ENCODE results near the gene PREP. TPM values are rescaled to one million over a fixed set of nuclear protein-coding genes. Genes with fewer than 3 reads are reported as not detected.
"Not testable (repeated sequence)": the region's sequence is repeated elsewhere in the genome, so short reads cannot be mapped to it uniquely, and the experiment has no call there.

Gene PREP
- polyA plus RNA-seq, 1 experiment, result 16.4 TPM

DNA sequence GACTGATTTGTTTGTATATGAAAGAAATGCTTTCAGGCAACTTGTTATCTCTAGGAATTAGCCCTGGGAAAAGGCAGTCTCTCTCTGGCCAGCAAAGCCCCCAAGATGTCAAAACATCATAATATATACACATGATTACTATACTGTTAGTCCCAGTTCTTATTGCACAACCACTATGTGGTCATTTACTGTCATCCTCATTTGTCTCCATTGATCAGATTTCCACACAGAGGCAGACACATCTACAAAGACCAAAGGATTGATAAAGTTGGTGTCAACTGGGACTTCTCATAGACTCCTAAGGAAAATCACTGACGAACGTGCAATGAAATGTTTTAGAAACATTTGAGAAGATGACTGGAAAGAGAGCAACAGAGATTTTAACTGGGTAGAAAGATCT, 151.2 kb downstream of the PREP start:
- ChIA-PET POLR2A (no interaction called here), CTCF (no interaction called here)
- Histone ChIP-seq H3K27ac (ENCODE audit: low read depth, low read length) (no peak overlapping the region), H3K4me3 (ENCODE audit: low read depth, low read length) (no peak overlapping the region), H3K27me3 (ENCODE audit: control insufficient read depth, insufficient read depth, low read length) (no peaks in the 10 kb centered on the region), H3K9me3 (ENCODE audit: control insufficient read depth, insufficient read depth, low read length) (no peaks in the 10 kb centered on the region)
- no peak for DNase-seq (ENCODE audit: low read depth, low spot score)
- no peak for TF ChIP-seq CTCF (IDR thresholded peaks at IDR 0.05; ENCODE audit: low read depth, low read length)

DNA sequence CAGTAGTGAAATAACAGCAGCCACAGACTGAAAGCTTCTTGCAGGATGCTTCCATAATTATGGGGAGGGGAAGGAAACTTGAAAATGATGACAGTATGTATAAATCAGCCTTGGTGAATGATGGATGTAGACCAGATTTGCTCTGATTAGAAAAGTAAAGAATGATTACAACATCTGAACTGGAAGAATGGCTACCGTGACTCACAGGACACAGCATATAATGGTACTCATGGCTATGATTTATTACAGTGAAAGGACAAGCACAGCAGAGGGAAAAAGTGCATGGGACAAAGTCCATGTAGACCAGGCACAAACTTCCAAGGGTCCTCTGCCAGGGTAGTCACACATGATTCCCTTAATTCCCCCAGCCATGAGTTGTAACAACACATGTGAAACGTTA, 152.3 kb downstream of the PREP start:
- H3K27ac ChIP-seq (ENCODE audit: low read depth, low read length), result no peak overlapping the region
- TF ChIP-seq CTCF (IDR thresholded peaks at IDR 0.05; ENCODE audit: low read depth, low read length), result no peak
- no peak overlapping the region for H3K4me3 ChIP-seq (ENCODE audit: low read depth, low read length)
- POLR2A ChIA-PET, result no interaction called here
- no peaks in the 10 kb centered on the region for H3K9me3 ChIP-seq (ENCODE audit: control insufficient read depth, insufficient read depth, low read length)
- H3K27me3 ChIP-seq (ENCODE audit: control insufficient read depth, insufficient read depth, low read length), result no peaks in the 10 kb centered on the region
- CTCF ChIA-PET, result no interaction called here
- DNase-seq (ENCODE audit: low read depth, low spot score), result no peak

DNA sequence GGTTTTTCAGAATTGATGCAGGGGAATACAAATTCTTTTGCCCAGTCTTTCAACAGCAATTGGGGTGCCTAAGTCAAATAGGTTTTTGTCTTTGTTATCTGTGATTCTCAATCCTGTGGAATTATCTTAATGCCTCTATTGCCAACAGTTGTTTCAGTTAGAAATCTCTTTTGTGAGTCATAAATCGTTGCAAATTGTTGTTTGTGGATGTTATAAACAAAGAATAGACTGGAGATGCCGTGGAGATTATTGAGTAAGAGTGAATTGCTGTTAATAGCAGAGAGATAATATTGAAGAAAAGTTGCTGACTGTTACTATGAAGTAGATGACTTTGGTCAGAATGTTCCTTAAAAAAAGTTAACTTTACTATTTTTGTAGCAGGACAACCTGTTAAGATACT, 159.4 kb downstream of the PREP start:
- H3K27me3 ChIP-seq (ENCODE audit: control insufficient read depth, insufficient read depth, low read length), result no peaks in the 10 kb centered on the region
- DNase-seq (ENCODE audit: low read depth, low spot score), result no peak
- peaks cover 5% of the 10 kb centered on the region; the same call in 1 of the 2 replicates for H3K9me3 ChIP-seq (ENCODE audit: control insufficient read depth, insufficient read depth, low read length)
- no peak overlapping the region for H3K27ac ChIP-seq (ENCODE audit: low read depth, low read length)
- ChIA-PET CTCF (interaction anchor here (1.0 kb wide), 1 partner anchor 120 kb away, joined by 3 read pairs; no protein-coding TSS in a partner anchor), POLR2A (interaction anchor here (0.6 kb wide), 1 partner anchor 1810 kb away, joined by 4 read pairs; no protein-coding TSS in a partner anchor)
- no peak overlapping the region for H3K4me3 ChIP-seq (ENCODE audit: low read depth, low read length)
- no peak for TF ChIP-seq CTCF (IDR thresholded peaks at IDR 0.05; ENCODE audit: low read depth, low read length)

DNA sequence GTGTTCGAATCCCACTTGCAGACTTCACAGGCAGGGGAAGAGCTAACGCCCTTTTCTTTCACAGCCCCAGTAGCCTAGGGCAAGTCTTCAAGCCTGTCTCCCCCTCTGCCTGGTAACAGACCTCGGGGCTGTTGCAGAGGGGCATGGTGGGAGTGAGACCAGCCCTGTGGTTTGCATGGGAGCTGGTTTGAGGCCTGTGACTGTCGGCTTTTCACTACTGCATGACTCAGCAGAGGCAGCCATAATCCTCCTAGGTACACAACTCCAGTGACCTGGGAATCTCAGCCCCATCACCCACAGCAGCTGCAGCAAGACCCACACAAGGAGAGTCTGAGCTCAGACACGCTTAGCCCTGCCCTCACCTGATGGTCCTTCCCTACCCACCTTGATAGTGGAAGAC, 167.7 kb downstream of the PREP start:
- H3K27ac ChIP-seq (ENCODE audit: low read depth, low read length), result no peak overlapping the region
- no peak for TF ChIP-seq CTCF (IDR thresholded peaks at IDR 0.05; ENCODE audit: low read depth, low read length)
- no peaks in the 10 kb centered on the region; the same call in none of the 2 replicates for H3K9me3 ChIP-seq (ENCODE audit: control insufficient read depth, insufficient read depth, low read length)
- H3K4me3 ChIP-seq (ENCODE audit: low read depth, low read length), result no peak overlapping the region
- POLR2A ChIA-PET, result no interaction called here
- peaks cover 6% of the 10 kb centered on the region for H3K27me3 ChIP-seq (ENCODE audit: control insufficient read depth, insufficient read depth, low read length)
- CTCF ChIA-PET, result no interaction called here
- DNase-seq (ENCODE audit: low read depth, low spot score), result no peak

GRCh38 chr6:105231771-105232170, 171.1 kb downstream of the PREP start:
- H3K27me3 ChIP-seq (ENCODE audit: control insufficient read depth, insufficient read depth, low read length); POLR2A ChIA-PET; H3K4me3 ChIP-seq (ENCODE audit: low read depth, low read length); H3K27ac ChIP-seq (ENCODE audit: low read depth, low read length); DNase-seq (ENCODE audit: low read depth, low spot score); CTCF ChIA-PET; H3K9me3 ChIP-seq (ENCODE audit: control insufficient read depth, insufficient read depth, low read length): not testable (repeated sequence)

Other genes starting within 250 kb of the PREP start
- gene POPDC3, start 223.1 kb downstream of the PREP start, polyA plus RNA-seq (2011; rRNA removed), result 22.2 and 29.1 TPM in 2 replicates